Cerebellar cortex (tissue), 1 donor: Measurements from ENCODE around the gene TBRG4.
"Not testable (repeated sequence)": the region's sequence is repeated elsewhere in the genome, so short reads cannot be mapped to it uniquely, and the experiment has no call there.

Experiments used
- DNase-seq: peaks from one replicate; pipeline ENCODE4 v3.0.0-alpha.2; 2015; ENCODE audit warnings: low spot score

Gene TBRG4

GRCh38 chr7:45111298-45112223, at the start of gene TBRG4:
Gene TBRG4, minus strand, starts transcription at chr7:45111697. Its CDS starts 2,460 bp downstream, at chr7:45109237.
- peak; percentile 93 for DNase-seq

DNA sequence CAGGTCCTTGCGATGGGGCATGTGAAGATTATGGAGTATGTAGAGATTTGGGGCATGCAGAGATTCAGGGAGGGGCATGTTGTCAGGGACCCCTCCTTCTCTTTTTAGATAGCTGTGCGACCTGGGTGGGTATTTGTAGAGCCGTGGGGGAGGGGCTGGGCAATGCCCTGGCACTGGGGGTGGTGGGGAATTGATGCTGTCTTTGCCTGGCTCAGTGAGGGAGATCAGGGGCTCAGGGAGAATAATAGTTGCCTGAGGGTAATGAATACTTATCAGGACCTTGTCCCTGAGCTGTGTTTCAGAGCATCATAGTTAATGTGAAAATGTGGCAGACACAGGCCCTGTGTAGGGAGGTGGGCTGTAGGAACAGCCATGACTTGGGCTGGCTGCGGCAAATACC, 49.6 kb upstream of the TBRG4 start:
- no peak for DNase-seq

GRCh38 chr7:45160417-45160881, 49.0 kb upstream of the TBRG4 start:
- no peak for DNase-seq

GRCh38 chr7:45159296-45159695, 47.8 kb upstream of the TBRG4 start:
- no peak for DNase-seq

DNA sequence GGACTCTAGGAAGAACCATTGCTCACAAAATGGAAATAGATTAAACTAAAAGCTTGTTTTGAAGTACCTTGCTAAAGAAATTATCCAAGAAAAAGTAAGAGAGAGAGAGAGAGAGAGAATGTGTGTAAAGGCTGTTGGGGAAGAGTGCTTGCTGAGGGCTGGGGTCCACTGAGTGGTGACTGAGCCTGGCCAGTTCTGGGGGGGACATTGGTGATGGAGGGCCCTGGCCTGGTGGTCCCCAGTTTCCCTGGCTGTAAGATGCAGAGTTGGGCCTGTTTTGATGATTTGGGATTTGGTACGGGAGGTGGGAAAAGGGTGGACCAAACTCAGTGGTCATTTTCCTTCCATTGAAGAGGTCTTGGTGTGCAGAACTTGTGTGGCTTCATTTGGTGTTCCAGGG, 47.0 kb upstream of the TBRG4 start:
- DNase-seq = no peak

- no peak for DNase-seq
These were observed 46.3 kb upstream of the TBRG4 start, which contains the start of gene RAMP3 for GRCh38 chr7:45157653-45158401. Gene RAMP3, plus strand, starts transcription at chr7:45157791. Its CDS starts 38 bp downstream, at chr7:45157829.

GRCh38 chr7:45157286-45157652, 45.8 kb upstream of the TBRG4 start:
- DNase-seq = no peak

DNA sequence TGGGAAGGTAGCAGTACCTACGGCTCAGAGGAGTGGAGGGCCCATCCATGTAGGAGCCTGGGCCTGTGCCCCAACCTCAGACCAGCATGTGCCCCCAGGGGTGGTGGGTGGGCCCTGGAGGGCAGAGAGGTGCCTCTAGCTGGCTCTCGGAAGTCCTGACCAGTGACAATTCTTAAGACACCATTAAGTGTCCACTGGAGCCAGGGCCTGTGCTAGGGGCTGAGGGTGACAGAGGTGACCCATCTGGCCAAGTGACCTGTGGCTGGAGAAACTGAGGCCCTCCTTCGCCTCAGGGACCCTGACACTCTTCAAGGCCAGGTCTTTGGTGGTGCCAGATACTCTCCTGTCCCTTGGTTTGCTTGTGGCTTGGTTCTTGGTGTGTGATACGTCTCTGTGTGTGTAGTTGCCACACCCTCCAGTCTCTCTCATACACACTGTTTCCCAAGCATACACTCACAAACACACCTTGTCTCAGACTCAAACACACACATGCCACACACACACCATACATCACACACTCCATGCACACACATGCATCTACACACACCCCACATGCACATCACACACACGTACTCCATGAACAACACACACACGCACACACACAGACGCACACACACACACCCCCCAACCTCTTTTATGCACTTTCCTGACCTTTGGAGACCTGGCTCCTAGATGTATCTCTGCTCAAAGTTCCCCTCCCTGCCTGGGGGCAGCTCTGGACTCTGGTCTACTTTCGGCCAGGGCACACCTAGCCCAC, 45.2 kb upstream of the TBRG4 start:
- DNase-seq = no peak

DNA sequence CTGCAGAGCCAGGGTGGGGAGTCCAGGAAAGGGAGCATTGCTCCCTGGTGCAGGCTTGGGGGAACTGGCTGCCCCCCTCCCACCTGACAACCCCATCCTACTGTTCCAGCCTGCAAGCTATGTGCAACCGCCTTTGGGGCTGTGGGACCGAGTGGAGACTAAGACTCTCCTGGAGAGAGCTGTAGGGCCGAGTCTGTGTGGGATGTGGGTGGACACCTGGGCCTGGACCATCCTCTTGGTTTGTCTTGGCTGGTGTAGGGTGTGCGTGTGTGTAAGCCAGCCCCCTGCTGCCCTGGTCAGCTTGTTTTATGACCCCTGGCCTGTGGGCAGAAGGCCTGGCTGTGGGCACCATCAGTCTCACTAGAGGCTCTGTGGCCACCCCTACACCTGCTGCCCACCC, 44.4 kb upstream of the TBRG4 start:
- no peak for DNase-seq

GRCh38 chr7:45155357-45155900, 43.9 kb upstream of the TBRG4 start:
- DNase-seq = no peak

- not testable (repeated sequence) for DNase-seq
These were observed 42.4 kb upstream of the TBRG4 start for GRCh38 chr7:45153861-45154260.

DNA sequence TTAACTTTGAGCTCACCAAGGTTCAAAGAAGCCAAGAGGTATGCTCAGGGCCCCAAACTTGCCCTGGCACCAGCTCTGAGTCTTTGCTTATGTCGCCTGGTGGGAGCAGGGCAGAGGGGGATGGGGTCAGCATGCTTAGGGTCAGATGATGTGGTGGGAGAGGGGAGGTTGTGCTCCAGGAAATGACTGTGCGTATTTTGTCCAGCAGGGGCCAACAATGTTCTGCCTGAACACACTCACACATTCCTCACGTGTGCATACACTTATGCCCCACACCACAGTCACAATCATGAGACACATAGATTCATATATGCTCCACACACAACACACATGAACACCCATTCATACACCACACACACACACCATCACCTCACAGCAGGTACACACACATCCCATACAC, 41.7 kb upstream of the TBRG4 start:
- no peak for DNase-seq

DNA sequence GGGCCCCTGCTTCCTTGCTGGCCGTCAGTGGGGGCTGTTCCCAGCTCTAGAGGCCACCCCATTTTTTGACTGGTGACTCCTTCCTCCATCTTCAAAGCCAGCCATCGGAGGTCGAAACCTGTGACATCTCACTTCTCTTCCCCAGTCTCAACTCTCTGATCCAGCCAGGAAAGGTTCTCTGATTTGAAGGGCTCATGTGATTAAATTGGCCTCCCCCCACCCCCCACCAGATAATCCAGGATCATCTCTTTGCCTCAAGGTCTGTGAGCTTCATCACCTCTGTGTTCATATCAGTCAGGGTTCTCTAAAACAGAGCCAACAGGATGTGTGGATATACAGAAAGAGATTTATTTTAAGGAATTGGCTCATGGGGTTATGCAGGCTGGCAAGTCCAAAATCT, 40.5 kb upstream of the TBRG4 start:
- no peak for DNase-seq

- DNase-seq = no peak
These were observed 39.7 kb upstream of the TBRG4 start for GRCh38 chr7:45151131-45151684.

DNA sequence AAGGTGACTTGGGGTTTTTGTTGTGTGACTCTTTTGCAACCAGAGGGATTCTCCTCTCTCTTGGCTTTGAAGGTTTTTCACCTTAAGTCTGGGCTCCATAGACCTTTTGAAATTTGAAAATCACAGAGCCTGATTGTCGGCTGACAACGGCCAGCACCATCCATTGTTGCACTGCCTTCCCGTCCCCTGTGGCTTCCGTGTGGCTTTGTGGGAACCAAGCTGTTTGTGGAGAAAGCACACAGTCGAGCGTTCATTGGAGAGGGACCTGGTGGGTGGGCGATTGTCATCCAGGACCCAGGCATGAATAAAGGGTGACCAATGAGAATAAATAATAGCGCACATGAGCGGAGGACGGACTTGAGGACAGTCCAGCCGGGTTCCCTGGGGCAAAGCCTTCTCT, 38.7 kb upstream of the TBRG4 start:
- DNase-seq = no peak

DNA sequence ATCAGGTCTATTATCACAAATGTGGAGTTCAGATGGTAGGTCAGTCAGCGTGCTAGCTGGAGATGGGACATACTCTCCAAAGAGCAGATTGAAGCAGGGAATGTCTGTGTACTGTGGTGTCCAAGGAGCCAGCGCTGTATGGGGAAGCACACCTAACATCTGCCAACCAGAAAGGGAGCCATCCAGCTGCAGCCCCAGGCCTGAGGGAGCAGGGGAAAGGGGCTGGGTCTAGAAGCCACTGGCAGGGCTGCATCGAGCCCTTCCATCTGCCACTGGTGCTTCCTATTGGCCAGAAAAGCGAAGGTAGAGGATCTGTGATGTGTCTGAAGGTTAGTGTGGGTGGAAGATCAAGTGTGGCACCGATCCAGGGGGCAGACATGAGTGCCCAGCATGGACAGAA, 38.1 kb upstream of the TBRG4 start:
- DNase-seq = no peak

DNA sequence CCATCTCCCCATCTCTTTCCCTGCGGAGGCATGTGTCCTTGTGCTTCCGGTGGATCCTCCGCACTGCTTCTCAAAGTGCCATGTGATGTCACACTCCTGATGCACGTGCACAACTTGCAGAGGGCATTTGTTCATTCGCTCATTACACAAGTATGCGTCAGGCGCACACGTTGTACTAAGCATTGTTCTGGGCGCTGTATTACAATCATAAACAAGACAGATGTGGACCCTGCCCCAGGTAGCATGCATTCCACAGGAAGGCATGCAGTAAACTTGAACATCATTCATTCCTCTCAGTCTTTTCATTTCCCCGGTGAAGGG, 37.1 kb upstream of the TBRG4 start:
- DNase-seq = no peak

DNA sequence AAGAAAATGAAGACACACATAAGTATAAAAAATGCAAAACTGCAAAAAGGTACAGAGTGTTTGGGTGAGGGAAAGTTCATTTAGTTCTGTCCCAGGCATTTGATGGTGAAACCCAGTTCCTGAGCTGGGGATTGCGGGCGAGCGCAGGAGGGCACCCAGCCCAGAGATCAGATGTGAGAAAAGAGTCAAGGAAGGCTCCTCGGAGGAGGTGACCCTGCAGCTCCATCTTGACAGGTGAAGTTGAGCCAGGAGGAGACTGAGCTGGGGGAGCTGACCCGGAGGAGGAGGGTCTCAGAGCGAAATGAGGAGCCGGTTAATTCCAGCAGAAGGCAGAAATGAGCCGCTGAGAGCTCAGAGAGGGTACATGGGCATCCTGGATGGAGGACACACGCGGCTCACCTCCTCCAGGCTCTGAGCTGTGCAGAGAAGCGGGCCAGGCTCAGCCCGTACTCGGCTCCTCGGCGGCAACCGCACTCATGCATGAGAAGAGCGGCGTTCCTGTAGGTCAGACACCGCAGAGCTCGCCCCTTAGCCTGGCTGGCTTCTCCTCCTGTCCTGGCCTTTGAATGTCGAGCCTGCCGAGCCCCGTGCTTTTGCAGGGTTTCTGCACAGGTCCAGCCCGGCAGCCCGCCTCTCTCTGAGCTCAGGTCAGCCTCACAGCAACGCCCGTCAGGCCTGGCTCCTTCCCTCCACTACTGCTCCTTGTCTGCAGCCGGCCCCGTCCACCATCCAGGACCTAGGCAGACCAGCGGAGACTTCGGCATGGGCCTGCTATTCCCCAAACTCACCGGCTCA, 36.6 kb upstream of the TBRG4 start:
- no peak for DNase-seq

DNA sequence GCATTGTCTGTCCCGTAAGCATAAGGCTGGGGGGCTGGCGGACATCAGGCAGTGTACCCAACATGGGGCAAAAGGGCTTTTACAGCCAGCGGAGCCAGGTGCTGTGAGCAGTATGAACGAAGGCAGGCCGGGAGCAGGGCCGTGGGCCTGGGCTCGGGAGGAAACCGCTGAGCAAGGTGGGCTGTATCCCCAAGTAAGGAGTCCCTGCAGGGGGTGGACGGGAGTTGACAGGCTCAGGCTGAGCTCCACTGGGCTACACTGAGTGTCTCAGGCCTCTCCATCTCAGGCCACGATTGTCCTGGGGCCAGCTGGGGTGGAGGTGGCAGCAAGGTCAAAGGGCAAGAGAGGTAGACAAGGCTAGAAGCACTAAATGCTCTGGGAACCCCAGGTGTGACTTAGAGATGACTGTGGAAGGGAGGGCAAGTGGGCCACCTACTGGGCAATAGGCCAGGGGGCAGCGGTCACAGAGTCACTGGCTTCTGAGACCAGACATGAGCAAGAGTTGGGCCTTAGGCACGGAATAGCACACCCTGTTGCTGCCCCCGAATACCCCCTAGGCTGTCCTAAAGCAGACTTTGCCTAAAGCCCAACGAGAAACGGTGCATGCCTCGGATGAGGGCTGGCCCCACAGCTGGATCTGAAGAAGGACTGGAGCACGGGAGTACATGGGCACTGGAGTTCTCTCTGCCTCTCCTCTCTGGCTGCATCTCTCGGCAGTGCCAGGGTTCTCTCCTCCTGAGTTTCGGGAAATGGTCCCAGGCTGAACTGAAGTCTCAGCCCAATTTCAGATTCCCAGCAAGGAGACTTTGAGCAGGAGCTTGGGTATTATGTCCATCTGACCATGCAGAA, 35.3 kb upstream of the TBRG4 start:
- DNase-seq = no peak

DNA sequence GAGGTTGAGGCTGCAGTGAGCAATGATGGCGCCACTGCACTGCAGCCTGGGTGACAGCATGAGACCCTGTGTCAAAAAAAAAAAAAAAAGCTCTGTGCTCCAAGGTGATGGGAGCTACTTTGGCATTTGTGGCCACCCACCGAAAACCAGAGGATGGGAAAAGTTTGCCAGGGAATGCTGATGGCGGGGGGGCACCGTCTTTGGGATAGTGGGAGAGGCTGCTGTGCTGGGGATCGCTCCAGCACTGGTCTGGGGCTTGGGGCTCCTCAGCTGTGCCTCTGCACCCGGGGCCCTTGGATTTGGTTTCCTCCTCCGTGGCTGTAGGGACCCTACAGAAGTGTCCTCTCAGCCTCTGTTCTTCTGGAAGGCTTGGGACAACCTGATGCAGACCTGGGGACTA, 34.4 kb upstream of the TBRG4 start:
- DNase-seq = no peak
